Thymus (tissue), 11 donors: ENCODE measurements around the gene YTHDF2. TPM values are rescaled to one million over a fixed set of nuclear protein-coding genes. Genes with fewer than 3 reads are reported as not detected.

ENCODE experiments used
- DNase-seq, 9 donors: peaks; one replicate each; pipeline ENCODE4 v3.0.0-alpha.2; 2013; ENCODE audit warnings: low spot score in 9 of 9, low read depth in 6 of 9, missing footprints in 1 of 9
- H3K27ac ChIP-seq, 2 donors: one replicate each; pipeline ENCODE4 v1.5.1; 2013; ENCODE audit warnings: control low read depth in 1 of 2, low read depth in 1 of 2, low read length in 1 of 2, mild to moderate bottlenecking in 1 of 2, moderate library complexity in 1 of 2
- H3K27me3 ChIP-seq, 2 donors: one replicate each; pipeline ENCODE4 v1.5.1; 2013; ENCODE audit warnings: low read length in 1 of 2; ENCODE audit not compliant: control insufficient read depth in 2 of 2, insufficient read depth in 1 of 2
- H3K36me3 ChIP-seq, 2 donors: one replicate each; pipeline ENCODE4 v1.5.1; 2013; ENCODE audit warnings: low read length in 1 of 2, mild to moderate bottlenecking in 1 of 2, moderate library complexity in 1 of 2; ENCODE audit not compliant: control insufficient read depth in 2 of 2, insufficient read depth in 2 of 2
- H3K4me1 ChIP-seq, 2 donors: one replicate each; pipeline ENCODE4 v1.5.1; 2013; ENCODE audit warnings: low read length in 2 of 2; ENCODE audit not compliant: control insufficient read depth in 2 of 2, insufficient read depth in 2 of 2
- H3K4me3 ChIP-seq, 2 donors: one replicate each; pipeline ENCODE4 v1.5.1; 2013; ENCODE audit warnings: low read length in 2 of 2, control low read depth in 1 of 2, mild to moderate bottlenecking in 1 of 2
- H3K9me3 ChIP-seq, 2 donors: one replicate each; pipeline ENCODE4 v1.5.1; 2013; ENCODE audit warnings: low read length in 1 of 2, mild to moderate bottlenecking in 1 of 2; ENCODE audit not compliant: control insufficient read depth in 2 of 2, insufficient read depth in 1 of 2
- WGBS: extraction: QIAGEN DNeasy Blood & Tissue Kit; methylation state at CpG from one replicate; pipeline ENCODE4 v1.1.7; 2013; 5-methylcytosine and 5-hydroxymethylcytosine counted together
- polyA plus RNA-seq: library from polyadenylated mRNA; stranded (reverse); fragments of 200-250 nt; gene quantifications from one replicate; pipeline ENCODE4 v1.2.3, GENCODE V29; 2013
- total RNA-seq: library from RNA; stranded (reverse); fragments of 120-200 nt; gene quantifications from one replicate; pipeline ENCODE4 v1.2.4, GENCODE V29; 2013
- donor health status: healthy.

The YTHDF2 gene
- total and polyA plus RNA-seq, 2 donors: 50.5 to 72.6 TPM

GRCh38 chr1:28815533-28816185, 78.9 kb downstream of the YTHDF2 start:
- Histone ChIP-seq H3K36me3 (no peaks in the 10 kb centered on the region), H3K4me3 (no peak overlapping the region), H3K9me3 (no peaks in the 10 kb centered on the region), H3K27me3 (peaks cover 37 to 62% of the 10 kb centered on the region in 2 donors), H3K27ac (no peak overlapping the region), H3K4me1 (peaks cover 0 to 3% of the 10 kb centered on the region in 2 donors)
- WGBS: 28% methylated on average over 12 of the region's 12 CpGs
- peak in 1 of 9 donors; percentile 5 for DNase-seq

- WGBS: 94% methylated on average over 7 of the region's 7 CpGs
- no peaks in the 10 kb centered on the region for H3K36me3 ChIP-seq
- peaks cover 23 to 49% of the 10 kb centered on the region in 2 donors for H3K27me3 ChIP-seq
- H3K4me1 ChIP-seq: peaks cover 0 to 3% of the 10 kb centered on the region in 2 donors
- DNase-seq: no peak
- no peak overlapping the region for H3K4me3 ChIP-seq
- H3K9me3 ChIP-seq: no peaks in the 10 kb centered on the region
- no peak overlapping the region for H3K27ac ChIP-seq
Measured at GRCh38 chr1:28817133-28817532, 80.4 kb downstream of the YTHDF2 start.

GRCh38 chr1:28819020-28819419, 82.3 kb downstream of the YTHDF2 start:
- H3K4me1 ChIP-seq: peaks cover 0 to 3% of the 10 kb centered on the region in 2 donors
- H3K4me3 ChIP-seq: no peak overlapping the region
- H3K36me3 ChIP-seq: no peaks in the 10 kb centered on the region
- DNase-seq: no peak
- H3K27ac ChIP-seq: no peak overlapping the region
- peaks cover 8 to 31% of the 10 kb centered on the region in 2 donors for H3K27me3 ChIP-seq
- no peaks in the 10 kb centered on the region for H3K9me3 ChIP-seq

Other genes with a start within 250 kb of the YTHDF2 start
- 41.4 TPM for gene RCC1, start 230.9 kb upstream of the YTHDF2 start, total RNA-seq
- gene RCC1, start 230.9 kb upstream of the YTHDF2 start, polyA plus RNA-seq: 19.4 TPM
- gene TRNAU1AP, start 183.9 kb upstream of the YTHDF2 start, total RNA-seq: 42.6 TPM
- gene TRNAU1AP, start 183.9 kb upstream of the YTHDF2 start, polyA plus RNA-seq: 38.6 TPM
- 51.5 TPM for gene RAB42, start 144.7 kb upstream of the YTHDF2 start, total RNA-seq
- gene RAB42, start 144.7 kb upstream of the YTHDF2 start, polyA plus RNA-seq: 18.6 TPM
- gene TAF12, start 93.9 kb upstream of the YTHDF2 start, total RNA-seq: 49.5 TPM
- gene TAF12, start 93.9 kb upstream of the YTHDF2 start, polyA plus RNA-seq: 40.8 TPM
- not detected for gene RNU11, start 88.3 kb upstream of the YTHDF2 start, total RNA-seq
- gene RNU11, start 88.3 kb upstream of the YTHDF2 start, polyA plus RNA-seq: not detected
- gene GMEB1, start 68.2 kb upstream of the YTHDF2 start, total RNA-seq: 11.6 TPM
- gene GMEB1, start 68.2 kb upstream of the YTHDF2 start, polyA plus RNA-seq: 6.5 TPM
- gene OPRD1, start 75.2 kb downstream of the YTHDF2 start, total RNA-seq: 0.05 TPM
- 0.05 TPM for gene OPRD1, start 75.2 kb downstream of the YTHDF2 start, polyA plus RNA-seq
- 98.0 TPM for gene EPB41, start 177.6 kb downstream of the YTHDF2 start, total RNA-seq
- 18.6 TPM for gene EPB41, start 177.6 kb downstream of the YTHDF2 start, polyA plus RNA-seq